Measurements from ENCODE around the gene CYSRT1.
"Not testable (repeated sequence)": the region's sequence is repeated elsewhere in the genome, so short reads cannot be mapped to it uniquely, and the experiment has no call there.

- TF ChIP-seq CTCF, POLR2AphosphoS5 (IDR thresholded peaks at IDR 0.05): not testable (repeated sequence)
Observed at GRCh38 chr9:137239541-137240200, 14.7 kb downstream of the CYSRT1 start.
